GM21447 (cell line): Measurements from ENCODE around the gene MBD3.
"Not testable (repeated sequence)": the region's sequence is repeated elsewhere in the genome, so short reads cannot be mapped to it uniquely, and the experiment has no call there.

Source experiments
- ATAC-seq: cut with Tn5 transposase; IDR thresholded peaks from one replicate; pipeline ENCODE4 v1.9.1; 2021; ENCODE audit not compliant: unreplicated experiment

Gene MBD3, protein sequence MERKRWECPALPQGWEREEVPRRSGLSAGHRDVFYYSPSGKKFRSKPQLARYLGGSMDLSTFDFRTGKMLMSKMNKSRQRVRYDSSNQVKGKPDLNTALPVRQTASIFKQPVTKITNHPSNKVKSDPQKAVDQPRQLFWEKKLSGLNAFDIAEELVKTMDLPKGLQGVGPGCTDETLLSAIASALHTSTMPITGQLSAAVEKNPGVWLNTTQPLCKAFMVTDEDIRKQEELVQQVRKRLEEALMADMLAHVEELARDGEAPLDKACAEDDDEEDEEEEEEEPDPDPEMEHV

DNA sequence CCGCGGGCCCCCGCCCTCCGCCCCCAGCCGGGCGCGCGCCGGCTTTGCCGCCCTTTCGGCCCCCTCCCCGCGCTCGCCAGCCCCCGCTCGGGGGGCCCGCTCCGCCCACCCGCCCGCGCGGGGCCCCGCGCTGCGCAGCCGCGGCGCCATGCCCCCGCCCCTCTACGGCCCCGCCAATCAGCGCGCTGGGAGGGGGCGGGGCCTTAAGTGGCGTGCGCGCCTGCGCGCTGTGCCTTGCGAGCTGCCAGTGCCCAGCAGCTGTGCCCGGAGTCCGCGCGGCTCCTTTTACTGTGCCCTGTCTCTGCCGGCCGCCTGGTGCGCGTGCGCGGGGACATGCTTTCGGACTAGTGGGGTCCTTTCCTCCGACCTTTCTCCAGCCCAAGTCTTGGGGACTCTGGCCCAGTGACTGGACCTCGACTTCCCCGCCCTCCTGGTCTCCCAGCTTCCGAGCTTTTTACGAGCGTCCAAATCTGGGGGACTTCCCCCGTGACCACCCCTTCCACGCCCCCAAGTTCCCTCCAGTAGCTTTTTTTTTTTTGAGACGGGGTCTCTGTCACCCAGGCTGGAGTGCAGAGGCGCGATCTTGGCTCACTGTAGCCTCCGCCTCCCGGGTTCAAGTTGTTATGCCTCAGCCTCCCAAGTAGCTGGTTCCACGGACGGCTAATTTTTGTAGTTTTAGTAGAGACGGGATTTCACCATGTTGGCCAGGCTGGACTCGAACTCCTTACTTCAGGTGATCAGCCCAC, at the start of gene MBD3:
TSS of gene MBD3 (minus strand) at position 111 of the 746 bp plus-strand sequence. CDS start 234 bp downstream, outside the sequence.
- ATAC-seq: peak; percentile 50

DNA sequence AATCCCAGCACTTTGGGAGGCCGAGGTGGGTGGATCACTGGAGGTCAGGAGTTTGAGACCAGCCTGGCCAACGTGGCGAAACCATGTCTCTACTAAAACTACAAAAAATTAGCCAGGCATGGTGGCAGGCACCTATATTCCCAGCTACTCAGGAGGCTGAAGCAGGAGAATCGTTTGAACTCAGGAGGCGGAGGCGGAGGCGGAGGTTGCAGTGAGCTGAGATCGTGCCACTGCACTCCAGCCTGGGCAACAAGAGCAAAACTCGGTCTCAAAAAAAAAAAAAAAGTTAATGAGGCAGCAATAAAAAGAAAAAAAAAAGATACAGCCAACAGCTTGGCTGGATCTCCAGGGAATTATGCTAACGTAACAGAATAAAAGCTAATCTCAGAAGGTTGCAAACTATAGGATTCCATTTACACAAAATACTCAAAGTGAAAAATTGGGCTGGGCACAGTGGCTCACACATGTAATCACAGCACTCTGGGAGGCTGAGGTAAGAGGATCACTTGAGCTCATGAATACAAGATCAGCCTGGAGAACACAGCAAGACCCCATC, 48.3 kb upstream of the MBD3 start:
- ATAC-seq: not testable (repeated sequence)

DNA sequence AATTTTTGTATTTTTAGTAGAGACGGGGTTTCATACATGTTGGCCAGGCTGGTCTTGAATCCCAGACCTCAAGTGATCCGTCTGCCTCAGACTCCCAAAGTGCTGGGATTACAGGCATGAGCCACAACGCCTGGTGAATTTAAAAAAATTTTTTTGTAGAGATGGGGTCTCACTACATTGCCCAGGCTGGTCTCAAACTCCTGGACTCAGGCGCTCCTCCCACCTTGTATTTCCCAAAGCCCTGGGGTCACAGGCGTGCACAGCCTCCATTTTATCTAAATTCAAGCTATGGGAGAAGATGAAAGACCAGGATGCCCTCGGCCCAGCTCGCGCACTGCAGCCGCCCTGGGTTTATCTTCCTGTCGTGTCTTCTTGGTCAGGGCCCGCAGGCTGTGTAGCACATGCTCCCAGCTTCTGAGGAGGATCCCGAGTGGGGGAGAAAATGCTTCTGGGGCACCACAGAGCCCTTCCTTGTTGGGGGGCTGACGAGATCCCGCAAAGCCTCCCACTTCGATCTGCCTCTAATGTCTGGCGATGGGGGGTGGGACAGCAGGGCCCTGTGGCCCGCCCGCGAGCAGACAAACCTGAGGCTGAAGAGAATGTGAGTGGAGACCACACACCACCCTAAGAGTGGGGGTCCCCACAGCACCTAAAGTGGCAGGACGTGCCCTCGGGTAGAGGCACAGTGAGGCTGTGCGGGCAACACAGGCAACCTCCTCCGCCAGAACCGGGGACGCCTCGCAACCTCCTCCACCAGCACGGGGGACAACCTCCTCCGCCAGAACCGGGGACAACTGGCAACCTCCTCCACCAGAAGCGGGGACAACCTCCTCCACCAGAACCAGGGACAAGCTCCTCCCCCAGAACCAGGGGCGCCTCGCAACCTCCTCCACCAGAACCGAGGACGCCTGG, 43.9 kb upstream of the MBD3 start:
- no peak for ATAC-seq

DNA sequence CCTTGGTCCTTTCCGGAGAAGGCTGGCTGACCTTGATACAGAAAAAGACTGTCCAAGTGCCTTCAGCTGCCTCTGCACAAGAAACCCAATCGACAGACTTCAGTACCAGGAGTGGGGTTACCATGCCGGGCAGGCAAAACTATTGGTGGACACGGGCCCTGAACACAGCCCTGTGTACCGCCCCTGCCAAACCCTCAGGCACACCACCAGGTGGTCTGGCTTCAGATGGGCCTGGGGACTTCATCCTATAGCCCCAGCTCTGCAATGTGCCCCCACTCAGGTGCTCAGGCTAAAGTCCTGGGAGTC, 42.2 kb upstream of the MBD3 start:
- ATAC-seq: no peak

DNA sequence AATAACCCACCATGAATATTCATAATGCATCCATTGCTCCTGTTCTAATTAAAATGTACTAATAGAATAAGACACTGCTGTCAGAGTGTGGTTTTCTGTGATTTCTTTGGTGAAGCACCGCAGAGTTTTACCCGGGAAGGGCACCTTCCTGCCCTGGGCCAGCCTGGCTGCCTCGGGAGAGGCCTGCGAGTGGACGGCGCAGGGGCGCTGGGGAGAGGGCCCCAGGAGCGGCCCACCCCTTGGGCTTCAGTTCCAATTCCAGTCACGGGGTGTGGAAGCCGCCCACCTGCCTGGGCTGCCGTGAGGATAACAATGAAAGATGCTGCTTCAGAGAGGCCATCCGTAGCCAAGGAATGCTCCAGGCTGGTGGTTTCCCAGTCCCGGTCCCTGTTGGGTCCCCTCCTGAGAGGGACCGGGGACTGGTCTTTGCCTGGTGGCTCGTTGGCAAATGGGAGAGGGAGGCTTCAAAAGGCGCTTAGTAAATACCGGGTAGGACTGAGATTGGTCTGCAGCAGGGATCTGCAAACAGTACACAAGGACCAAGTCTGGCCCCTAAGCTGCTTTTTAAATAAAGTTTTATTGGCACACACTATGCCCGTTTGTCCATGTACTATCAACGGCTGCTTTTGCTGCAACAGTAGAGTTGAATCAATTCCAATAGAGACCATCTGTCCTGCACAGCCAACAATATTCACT, 41.7 kb upstream of the MBD3 start:
- no peak for ATAC-seq

DNA sequence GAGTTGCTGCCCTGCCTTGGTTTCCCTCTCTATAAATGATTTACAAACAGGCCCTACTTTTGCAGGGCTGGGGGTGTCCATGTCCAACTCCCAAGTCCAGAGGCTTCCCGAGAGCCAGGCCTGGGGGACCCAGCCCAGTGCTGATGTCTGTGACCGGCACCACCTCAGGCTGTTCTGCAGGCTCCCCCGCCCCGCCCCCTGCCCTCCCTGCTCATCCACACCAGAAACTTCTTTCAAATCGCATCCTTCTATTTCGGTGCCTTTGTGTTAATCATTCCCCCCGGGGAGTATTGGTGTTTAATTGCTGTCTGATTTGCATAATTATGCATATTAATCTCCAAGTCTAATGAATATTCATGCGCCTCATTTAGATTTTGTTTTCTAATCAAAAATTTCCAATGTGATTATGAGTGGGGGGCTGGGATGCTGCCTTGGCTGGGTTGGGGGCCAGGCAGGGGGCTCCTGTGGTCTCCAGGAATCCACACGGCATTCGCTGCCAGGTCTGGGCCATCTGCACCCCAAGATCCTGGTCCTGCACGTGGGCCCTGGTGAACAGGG, 40.7 kb upstream of the MBD3 start:
- ATAC-seq: no peak

DNA sequence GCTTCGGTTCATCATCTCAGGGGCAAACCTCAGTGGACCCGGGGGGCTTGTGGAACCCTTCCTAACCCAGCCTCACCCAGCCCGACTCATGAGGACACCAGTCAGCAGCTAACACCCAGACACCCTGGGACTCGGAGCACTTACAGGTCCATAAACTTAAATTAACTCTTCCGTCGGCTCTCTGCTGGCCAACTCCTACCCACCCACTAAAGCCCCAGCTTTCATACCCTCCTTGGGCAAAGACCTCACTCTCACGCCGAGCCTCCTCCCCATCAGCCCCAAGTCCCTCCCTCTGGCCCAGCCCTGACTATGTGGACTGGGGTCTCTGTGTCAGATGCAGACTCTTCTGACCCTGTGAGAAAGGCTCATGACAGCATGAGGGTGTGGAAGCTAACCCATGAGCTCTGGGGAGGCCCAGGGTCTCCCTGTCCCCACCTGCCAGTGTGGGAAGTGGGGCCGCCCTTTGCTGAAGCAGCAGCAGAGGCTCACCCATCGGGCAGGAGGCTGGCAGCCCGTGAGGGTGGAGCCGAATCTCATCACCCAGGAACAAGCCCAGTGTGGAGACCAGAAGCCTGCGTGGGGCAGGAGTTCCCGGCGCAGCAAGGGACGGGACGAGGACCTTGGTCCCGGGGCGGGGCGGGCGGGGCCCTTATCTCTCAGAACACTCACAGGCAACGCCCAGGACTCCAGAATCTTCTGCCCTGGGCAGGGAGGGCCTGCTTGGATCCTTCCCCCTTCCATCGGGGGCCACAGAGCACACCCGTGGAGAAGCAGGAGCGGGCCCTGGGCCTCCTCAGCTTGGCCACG, 40.0 kb upstream of the MBD3 start:
- no peak for ATAC-seq

DNA sequence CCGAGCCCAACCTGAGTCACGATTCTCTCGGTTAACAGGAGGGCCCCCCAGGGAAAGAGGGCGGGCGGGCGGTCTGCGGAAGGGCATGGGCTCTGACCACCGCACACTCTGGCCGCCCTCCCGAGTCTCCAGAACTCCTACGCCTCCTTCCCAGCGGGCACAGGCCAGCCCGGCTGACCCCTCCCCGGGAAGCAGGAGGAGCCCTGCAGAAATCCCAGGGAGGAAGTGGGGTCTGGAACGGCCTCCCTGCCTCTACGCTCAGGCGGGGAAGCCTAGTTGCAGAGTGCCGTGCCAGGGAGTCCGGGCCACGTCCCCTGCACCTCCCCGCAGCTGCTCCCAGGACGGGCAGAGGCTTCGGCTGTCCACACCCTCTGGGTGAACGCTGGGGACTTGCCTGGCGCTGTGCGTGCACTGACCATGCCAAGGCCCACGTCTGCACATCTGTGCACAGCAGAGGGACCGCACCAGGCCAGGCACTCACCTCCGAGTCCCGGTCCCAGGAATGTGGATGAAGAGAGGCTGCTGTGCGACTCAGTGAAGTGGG, 39.0 kb upstream of the MBD3 start:
- ATAC-seq: no peak

DNA sequence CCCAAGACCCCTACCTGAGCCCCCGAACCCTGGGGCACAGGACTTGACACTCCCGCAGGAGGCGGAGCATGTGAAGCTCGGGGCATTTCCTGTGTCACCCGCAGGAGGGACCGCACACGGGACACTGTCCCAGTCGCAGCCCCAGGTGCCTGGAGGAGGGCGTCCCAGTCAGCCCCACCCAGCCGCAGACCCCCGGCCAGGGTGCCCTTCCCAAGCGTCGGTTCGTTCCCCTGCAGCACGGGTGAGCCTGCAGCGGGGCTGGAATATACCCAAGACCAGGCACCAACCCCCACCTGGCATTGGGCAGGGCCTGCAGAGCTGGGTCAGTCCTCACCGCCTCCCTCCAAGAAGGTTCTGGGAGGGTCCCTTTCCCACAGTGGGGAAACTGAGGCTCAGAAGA, 38.1 kb upstream of the MBD3 start:
- no peak for ATAC-seq

DNA sequence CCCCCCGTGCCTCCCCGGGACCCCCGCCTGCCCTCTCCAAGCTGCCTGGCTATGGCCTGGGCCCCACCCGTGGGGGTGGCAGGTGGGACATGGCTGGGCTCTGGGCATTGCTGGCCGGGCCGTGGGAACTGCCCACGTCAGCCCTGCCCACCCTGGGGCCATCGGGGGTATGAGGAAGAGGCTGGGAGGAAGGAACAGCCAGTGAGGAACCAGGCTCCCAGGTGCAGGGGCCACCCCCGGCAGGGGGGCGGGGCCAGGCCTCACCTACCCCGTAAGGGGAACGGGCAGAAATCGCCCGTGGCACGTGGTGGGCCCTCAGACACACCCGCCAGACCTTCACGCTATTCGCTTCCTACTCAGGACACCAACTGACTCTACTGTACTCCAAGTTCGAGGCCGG, 37.3 kb upstream of the MBD3 start:
- no peak for ATAC-seq

DNA sequence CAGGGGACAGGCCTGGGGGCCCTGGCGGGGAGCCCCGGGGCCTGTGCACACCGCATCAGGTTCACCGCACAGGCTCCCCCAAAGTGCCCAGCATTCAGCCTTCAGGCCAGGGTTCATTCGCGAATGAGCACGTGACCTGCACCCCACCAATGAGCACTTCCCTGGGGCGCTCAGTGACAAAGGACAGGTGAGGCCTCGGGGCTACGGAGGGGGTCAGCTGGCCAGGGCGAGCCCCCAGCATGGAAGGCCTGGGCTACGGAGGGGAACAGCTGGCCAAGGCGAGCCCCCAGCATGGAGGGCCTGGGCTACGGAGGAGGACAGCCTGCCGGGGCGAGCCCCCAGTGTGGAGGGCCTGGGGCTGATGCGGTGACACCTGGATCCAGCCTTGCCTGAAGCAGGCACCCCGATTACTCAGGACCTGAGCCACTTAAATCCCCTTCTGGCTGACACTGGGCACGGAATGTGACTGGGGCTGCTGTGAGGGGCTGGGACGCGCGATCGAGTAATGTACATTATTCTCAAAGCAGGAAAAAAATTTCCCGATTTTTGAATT, 36.7 kb upstream of the MBD3 start:
- ATAC-seq: no peak

DNA sequence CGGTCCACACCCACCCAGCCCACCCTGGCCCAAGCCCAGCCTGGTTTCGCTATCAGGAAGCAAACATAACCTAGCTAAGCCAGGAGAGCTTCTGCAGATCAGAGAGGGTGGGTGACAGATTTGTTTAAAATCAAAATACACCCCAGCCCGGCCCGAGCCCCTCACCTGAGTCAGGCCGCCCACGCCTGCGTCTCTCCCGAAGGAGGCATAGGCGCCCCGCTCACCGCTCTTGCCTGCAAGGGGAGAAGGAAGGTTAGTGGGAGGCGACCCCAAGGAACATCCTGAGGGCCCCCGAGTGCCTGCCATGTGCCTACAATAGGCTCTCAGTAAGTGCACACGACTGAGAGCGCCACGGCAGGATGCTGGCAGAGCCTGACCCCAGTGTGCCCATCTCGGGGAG, 34.5 kb upstream of the MBD3 start:
- no peak for ATAC-seq

DNA sequence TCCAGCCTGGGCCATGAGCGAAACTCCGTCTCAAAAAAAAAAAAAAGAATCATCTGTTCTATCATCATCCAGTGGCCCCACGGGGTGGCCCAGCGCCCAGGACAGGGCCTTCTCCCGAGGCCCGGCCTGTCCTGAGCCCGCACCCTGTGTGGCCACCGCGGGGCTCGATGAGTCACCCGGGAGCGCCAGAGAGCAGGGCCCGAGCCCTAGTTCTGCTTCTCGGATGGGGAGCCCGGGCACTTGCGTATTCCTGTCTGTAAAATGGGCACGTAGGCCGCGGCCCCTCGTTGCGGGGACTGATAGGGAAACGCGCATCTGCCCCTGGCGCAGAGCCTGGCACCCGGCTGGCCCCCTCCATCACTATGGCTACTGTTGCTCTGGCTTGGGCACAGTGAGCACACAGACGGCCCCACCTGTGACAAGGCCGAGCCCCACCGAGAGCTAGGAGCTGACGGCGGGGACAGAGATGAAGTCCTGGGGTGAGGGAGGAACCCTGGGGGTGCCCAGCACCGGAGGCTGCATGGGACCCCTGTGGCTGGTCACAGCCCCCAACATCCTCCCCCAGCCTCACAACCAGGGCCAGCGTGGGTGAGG, 33.8 kb upstream of the MBD3 start:
- ATAC-seq: no peak

DNA sequence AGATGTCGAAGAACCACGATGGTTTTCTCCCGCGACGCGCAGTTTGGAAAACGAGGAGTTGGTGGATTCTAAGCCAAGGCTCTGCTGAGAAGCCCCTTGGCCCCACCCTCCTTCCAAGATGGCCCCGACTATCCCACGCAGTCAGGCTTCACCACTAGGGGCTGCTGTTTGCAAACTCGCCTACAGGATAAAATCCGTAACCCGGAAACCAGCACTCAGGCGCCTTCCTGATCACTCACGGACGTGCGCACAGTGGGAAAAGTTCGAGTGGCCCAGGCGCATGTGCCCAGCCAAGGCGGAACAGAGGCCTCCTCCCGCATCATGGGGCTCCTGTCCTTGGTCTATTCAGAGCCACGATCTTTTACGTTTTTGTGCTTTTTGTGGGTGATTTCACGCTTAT, 31.8 kb upstream of the MBD3 start:
- ATAC-seq: no peak

DNA sequence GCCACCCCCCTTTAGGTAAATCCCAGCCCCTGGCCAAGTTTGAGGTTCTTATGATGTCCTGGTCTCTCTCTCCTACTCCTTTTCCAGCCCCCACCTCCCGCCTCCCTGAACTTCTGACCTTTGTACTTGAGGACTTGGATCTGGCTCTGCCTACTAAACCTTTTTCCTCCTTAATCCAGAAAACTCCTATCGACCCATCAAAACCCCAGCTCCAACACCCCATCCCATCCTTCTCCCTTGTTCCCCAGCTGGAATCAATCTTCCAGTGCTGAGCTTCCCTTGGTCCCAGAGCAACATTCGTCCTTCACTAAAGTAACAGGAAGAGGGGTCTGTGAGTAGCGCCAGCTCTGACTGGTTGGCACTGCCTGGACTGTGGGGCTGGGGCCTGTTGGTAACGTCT, 29.9 kb upstream of the MBD3 start:
- ATAC-seq: no peak

DNA sequence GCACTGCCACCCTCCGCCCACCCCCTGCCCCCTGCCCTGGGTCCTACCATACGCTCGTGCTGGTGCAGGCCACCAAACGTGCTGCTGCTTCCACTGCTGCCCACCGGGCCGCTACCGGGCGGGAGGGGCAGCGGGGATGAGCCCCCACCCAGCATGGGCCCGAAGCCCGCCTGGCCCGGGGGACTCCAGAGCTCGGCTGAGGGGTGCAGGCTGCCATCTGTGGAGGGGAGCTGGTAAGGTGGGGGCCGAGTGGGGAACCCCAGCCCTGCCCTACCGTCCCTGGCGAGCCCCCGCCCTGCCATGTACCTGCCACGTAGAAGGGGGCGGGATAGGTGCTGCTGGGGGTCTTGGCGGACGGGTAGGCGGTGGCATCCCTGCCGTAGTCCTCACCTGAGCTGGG, 29.3 kb upstream of the MBD3 start:
- ATAC-seq: no peak

DNA sequence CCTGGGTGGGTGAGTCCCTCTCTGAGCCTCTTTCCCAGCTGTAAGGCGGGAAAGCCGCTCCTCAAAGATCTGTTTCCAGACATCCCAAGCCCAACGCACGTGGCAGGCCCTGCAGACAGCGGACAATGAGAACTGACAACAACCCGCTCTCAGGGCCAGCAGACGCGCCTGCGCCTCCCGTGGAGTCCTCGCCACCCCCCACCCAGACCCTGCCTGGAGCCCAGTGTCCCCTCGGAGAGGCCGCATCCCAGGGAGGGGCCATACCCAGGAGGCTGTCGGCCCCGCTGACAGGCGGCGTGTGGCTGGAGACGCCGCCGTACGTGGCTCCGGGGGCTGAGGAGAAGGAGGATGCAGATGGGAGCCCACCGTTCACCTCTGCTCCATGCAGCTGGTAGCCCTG, 28.9 kb upstream of the MBD3 start:
- ATAC-seq: no peak

DNA sequence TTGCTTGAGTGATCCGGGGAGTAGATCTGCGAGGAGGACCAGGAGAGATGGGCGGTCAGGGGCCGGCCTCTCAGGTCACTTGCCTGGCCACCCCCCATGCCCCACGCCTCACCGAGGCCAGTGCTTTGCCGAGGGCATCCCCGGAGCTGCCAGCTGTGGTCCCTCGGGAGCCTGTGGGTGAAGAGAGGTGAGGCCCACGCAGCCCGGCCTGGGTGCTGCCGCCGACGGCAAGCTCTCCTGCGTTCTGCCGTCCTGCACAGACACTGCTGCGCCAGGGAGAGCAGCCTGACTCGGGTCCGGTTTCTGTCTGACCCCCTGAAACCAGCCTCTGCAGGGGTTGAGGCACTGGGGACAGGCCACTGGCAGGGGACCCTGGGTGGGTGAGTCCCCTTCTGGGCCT, 28.4 kb upstream of the MBD3 start:
- ATAC-seq: no peak

DNA sequence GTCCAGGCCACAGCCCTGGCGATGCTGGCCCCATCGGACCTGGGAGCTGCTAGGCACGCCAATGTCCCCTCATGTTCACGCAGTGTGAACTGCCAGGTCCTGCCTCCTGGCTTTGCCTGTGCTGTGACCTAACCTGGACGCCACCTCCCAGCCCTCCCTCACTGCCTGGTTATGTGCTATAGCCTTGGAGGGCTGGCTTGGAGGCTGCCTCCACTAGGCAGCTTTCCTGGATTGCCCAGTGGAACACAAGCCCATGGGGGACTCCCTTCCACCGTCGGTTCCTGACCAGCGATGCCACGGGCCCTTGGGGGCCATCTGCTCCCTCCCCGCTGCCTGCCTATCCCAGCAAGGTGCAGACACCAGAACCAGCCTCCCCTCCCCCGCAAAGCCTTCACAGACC, 27.8 kb upstream of the MBD3 start:
- ATAC-seq: no peak
